HepG2 (cell line): Measurements from ENCODE around the gene CNOT10. TPM values are rescaled to one million over a fixed set of nuclear protein-coding genes. Genes with fewer than 3 reads are reported as not detected.

Experiments used
- GATA4 ChIP-seq: sonication (generic); IDR thresholded peaks from 2 replicates; pipeline ENCODE4 v1.6.1; 2016; ENCODE audit warnings: antibody characterized with exemption, low read depth, borderline replicate concordance
- LRRFIP1 ChIP-seq: sonication (generic); formaldehyde crosslinking; conservative IDR thresholded peaks from 2 replicates; pipeline ENCODE4 v1.4.0; 2020; ENCODE audit warnings: missing genetic modification reagents
- NFKB2 ChIP-seq: sonication (generic); formaldehyde crosslinking; IDR thresholded peaks from 2 replicates; pipeline ENCODE4 v1.4.0; 2020; ENCODE audit warnings: missing genetic modification reagents, borderline replicate concordance
- NR2F6 ChIP-seq, 2 experiments: IDR thresholded peaks; 2 replicates each; pipeline ENCODE4 v1.6.1; 2016; ENCODE audit warnings: antibody characterized with exemption in 1 of 2, mild to moderate bottlenecking in 1 of 2
- POGK ChIP-seq: sonication (generic); formaldehyde crosslinking; conservative IDR thresholded peaks from 2 replicates; pipeline ENCODE4 v1.8.0; 2022; ENCODE audit warnings: mild to moderate bottlenecking, moderate library complexity, missing genetic modification reagents
- SATB2 ChIP-seq: sonication (generic); formaldehyde crosslinking; IDR thresholded peaks from 2 replicates; pipeline ENCODE4 v1.5.0; 2020; ENCODE audit warnings: missing genetic modification reagents
- SOX13 ChIP-seq, 3 experiments: fragments of 450-650 bp in 1 of 3; sonication (generic) in 1 of 3; formaldehyde crosslinking in 1 of 3; IDR thresholded peaks in 2 of 3; conservative IDR thresholded peaks in 1 of 3; 2 replicates each; pipeline versions ENCODE4 v1.5.0 to v1.6.1; 2016 to 2020; ENCODE audit warnings: antibody characterized with exemption in 1 of 3, mild to moderate bottlenecking in 1 of 3, missing compliant biosample characterization in 1 of 3, missing genetic modification reagents in 1 of 3, moderate library complexity in 1 of 3
- TEF ChIP-seq: sonication (generic); formaldehyde crosslinking; IDR thresholded peaks from 2 replicates; pipeline ENCODE4 v1.5.0; 2020; ENCODE audit warnings: missing genetic modification reagents
- TGIF2 ChIP-seq: IDR thresholded peaks from 2 replicates; pipeline ENCODE4 v1.6.1; 2016; ENCODE audit warnings: control low read depth, missing compliant biosample characterization
- ZC3H4 ChIP-seq: sonication (generic); formaldehyde crosslinking; IDR thresholded peaks from 2 replicates; pipeline ENCODE4 v1.4.0; 2020; ENCODE audit warnings: missing genetic modification reagents, borderline replicate concordance
- ZNF776 ChIP-seq: sonication (generic); formaldehyde crosslinking; IDR thresholded peaks from 2 replicates; pipeline ENCODE4 v1.4.0; 2020; ENCODE audit warnings: mild to moderate bottlenecking, missing genetic modification reagents
- ZSCAN21 ChIP-seq: sonication (generic); formaldehyde crosslinking; IDR thresholded peaks from 2 replicates; pipeline ENCODE4 v1.8.0; 2022; ENCODE audit warnings: mild to moderate bottlenecking, missing genetic modification reagents, moderate library complexity, borderline replicate concordance
- polyA plus RNA-seq, 8 experiments: library from polyadenylated mRNA; depleted of rRNA in 3 of 8; stranded (reverse) in 7 of 8; unstranded in 1 of 8; fragments of >200 nt; fragmentation: Illumina TruSeq in 4 of 8; extraction: Trizol in 4 of 8; gene quantifications; 2 replicates each; pipeline versions ENCODE4 v1.2.1 to v1.2.3, GENCODE V29; 2011 to 2016; ENCODE audit warnings: low read depth in 4 of 8, missing spikeins in 1 of 8, mixed read lengths in 1 of 8; ENCODE audit not compliant: insufficient read depth in 1 of 8
- total RNA-seq, 5 experiments: library from RNA; depleted of rRNA; stranded (reverse); fragments of >200 nt; fragmentation: Illumina TruSeq; extraction: Trizol; gene quantifications; 2 replicates each; pipeline ENCODE4 v1.2.3, GENCODE V29; 2016; ENCODE audit warnings: low read depth in 1 of 5
- TF ChIP-seq, protein P1 (sequence below), 2 experiments: IDR thresholded peaks; 2 replicates each; pipeline ENCODE4 v1.6.1; 2011 to 2012; ENCODE audit warnings: low read length in 2 of 2, borderline replicate concordance in 1 of 2, low read depth in 1 of 2, mild to moderate bottlenecking in 1 of 2, moderate library complexity in 1 of 2
- TF ChIP-seq, protein P2 (sequence below): IDR thresholded peaks from 2 replicates; pipeline ENCODE4 v1.4.0; 2020; ENCODE audit warnings: mild to moderate bottlenecking, missing genetic modification reagents

CNOT10 gene
- total and polyA plus RNA-seq, 2 of the 13 experiments (the other 11 are each of a cell fraction or from before 2014, with no cell fraction given), result 21.2 to 34.1 TPM

DNA sequence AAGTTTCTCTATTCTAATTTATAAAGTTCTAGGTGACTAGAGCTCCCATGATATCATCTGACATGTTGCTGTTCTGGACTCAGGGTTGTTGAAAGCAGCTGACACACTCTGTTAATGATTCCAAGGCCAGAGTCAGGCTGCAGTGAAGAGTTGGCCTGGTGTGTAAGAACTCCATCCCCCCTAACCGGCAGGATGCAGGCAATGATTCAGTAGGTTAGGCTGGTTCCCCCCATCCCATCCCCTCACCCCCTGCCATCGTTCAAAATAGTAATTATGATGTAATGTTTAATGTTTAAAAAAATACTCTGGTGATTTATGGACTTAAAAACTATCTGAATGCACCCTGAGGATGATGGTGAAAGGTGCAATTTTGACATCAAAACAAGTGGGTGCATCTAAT lies 128.2 kb downstream of the CNOT10 start (continued):
- TF ChIP-seq SATB2 (CRISPR knock-in tag) (no peak), TGIF2 (CRISPR knock-in tag) (peak; percentile 31; the same call in 1 of the 2 replicates), GATA4 (no peak), NR2F6 (IDR thresholded peaks at IDR 0.05) (no peak), NR2F6 (CRISPR knock-in tag; IDR thresholded peaks at IDR 0.05) (0 out of 2 replicates have a peak, but pooled peaks have one; percentile 16), SOX13 (IDR thresholded peaks at IDR 0.05) (no peak), SOX13 (CRISPR knock-in tag; conservative IDR thresholded peaks at IDR 0.05 in 1 of 2, IDR thresholded peaks at IDR 0.05 in 1 of 2) (0 out of 4 replicates have a peak, but pooled peaks of 1 of the 2 experiments have one; percentile 5), LRRFIP1 (CRISPR knock-in tag) (no peak), ZC3H4 (CRISPR knock-in tag) (no peak), NFKB2 (no peak), TEF (CRISPR knock-in tag) (no peak), ZSCAN21 (CRISPR knock-in tag) (no peak), POGK (CRISPR knock-in tag) (no peak), ZNF776 (CRISPR knock-in tag) (no peak)
- TF ChIP-seq, protein P1, sequence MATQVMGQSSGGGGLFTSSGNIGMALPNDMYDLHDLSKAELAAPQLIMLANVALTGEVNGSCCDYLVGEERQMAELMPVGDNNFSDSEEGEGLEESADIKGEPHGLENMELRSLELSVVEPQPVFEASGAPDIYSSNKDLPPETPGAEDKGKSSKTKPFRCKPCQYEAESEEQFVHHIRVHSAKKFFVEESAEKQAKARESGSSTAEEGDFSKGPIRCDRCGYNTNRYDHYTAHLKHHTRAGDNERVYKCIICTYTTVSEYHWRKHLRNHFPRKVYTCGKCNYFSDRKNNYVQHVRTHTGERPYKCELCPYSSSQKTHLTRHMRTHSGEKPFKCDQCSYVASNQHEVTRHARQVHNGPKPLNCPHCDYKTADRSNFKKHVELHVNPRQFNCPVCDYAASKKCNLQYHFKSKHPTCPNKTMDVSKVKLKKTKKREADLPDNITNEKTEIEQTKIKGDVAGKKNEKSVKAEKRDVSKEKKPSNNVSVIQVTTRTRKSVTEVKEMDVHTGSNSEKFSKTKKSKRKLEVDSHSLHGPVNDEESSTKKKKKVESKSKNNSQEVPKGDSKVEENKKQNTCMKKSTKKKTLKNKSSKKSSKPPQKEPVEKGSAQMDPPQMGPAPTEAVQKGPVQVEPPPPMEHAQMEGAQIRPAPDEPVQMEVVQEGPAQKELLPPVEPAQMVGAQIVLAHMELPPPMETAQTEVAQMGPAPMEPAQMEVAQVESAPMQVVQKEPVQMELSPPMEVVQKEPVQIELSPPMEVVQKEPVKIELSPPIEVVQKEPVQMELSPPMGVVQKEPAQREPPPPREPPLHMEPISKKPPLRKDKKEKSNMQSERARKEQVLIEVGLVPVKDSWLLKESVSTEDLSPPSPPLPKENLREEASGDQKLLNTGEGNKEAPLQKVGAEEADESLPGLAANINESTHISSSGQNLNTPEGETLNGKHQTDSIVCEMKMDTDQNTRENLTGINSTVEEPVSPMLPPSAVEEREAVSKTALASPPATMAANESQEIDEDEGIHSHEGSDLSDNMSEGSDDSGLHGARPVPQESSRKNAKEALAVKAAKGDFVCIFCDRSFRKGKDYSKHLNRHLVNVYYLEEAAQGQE (IDR thresholded peaks at IDR 0.05; ENCODE audit: borderline replicate concordance in 1 of 2, low read depth in 1 of 2, low read length in 2 of 2), result no peak
- TF ChIP-seq, protein P2, sequence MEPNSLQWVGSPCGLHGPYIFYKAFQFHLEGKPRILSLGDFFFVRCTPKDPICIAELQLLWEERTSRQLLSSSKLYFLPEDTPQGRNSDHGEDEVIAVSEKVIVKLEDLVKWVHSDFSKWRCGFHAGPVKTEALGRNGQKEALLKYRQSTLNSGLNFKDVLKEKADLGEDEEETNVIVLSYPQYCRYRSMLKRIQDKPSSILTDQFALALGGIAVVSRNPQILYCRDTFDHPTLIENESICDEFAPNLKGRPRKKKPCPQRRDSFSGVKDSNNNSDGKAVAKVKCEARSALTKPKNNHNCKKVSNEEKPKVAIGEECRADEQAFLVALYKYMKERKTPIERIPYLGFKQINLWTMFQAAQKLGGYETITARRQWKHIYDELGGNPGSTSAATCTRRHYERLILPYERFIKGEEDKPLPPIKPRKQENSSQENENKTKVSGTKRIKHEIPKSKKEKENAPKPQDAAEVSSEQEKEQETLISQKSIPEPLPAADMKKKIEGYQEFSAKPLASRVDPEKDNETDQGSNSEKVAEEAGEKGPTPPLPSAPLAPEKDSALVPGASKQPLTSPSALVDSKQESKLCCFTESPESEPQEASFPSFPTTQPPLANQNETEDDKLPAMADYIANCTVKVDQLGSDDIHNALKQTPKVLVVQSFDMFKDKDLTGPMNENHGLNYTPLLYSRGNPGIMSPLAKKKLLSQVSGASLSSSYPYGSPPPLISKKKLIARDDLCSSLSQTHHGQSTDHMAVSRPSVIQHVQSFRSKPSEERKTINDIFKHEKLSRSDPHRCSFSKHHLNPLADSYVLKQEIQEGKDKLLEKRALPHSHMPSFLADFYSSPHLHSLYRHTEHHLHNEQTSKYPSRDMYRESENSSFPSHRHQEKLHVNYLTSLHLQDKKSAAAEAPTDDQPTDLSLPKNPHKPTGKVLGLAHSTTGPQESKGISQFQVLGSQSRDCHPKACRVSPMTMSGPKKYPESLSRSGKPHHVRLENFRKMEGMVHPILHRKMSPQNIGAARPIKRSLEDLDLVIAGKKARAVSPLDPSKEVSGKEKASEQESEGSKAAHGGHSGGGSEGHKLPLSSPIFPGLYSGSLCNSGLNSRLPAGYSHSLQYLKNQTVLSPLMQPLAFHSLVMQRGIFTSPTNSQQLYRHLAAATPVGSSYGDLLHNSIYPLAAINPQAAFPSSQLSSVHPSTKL (CRISPR knock-in tag), result peak; percentile 60; the same call in 1 of the 2 replicates
